ENCODE data around the gene TTC7B.
A peak's percentile ranks its signal among the peaks of the same experiment; 100 is the strongest.

The TTC7B gene

GRCh38 chr14:90665321-90666000 lies 150.8 kb downstream of the TTC7B start:
- no peak for DNase-seq

GRCh38 chr14:90664911-90665310 lies 151.3 kb downstream of the TTC7B start:
- DNase-seq = no peak

GRCh38 chr14:90663680-90664079 lies 152.6 kb downstream of the TTC7B start:
- no peak for DNase-seq

- DNase-seq = no peak
Measured at GRCh38 chr14:90663140-90663539, 153.1 kb downstream of the TTC7B start.

GRCh38 chr14:90661866-90662265 lies 154.4 kb downstream of the TTC7B start:
- peak; percentile 93 for DNase-seq

- peak; percentile 88 for DNase-seq
Measured at GRCh38 chr14:90660865-90661570, 155.2 kb downstream of the TTC7B start.

GRCh38 chr14:90659156-90659555 lies 157.1 kb downstream of the TTC7B start:
- DNase-seq = no peak

- no peak for DNase-seq
Measured at GRCh38 chr14:90658541-90658967, 157.7 kb downstream of the TTC7B start.

GRCh38 chr14:90656973-90657372 lies 159.3 kb downstream of the TTC7B start:
- no peak for DNase-seq

- DNase-seq = no peak
Measured at GRCh38 chr14:90655829-90656228, 160.4 kb downstream of the TTC7B start.

- no peak for DNase-seq
Measured at GRCh38 chr14:90654831-90655276, 161.4 kb downstream of the TTC7B start.

GRCh38 chr14:90652626-90653025 lies 163.6 kb downstream of the TTC7B start:
- DNase-seq = no peak

GRCh38 chr14:90651976-90652560 lies 164.2 kb downstream of the TTC7B start:
- no peak for DNase-seq

GRCh38 chr14:90651271-90651804 lies 164.9 kb downstream of the TTC7B start:
- no peak for DNase-seq

- no peak for DNase-seq
Measured at GRCh38 chr14:90649557-90650135, 166.6 kb downstream of the TTC7B start.

- DNase-seq = peak; percentile 86
Measured at GRCh38 chr14:90649083-90649482, 167.1 kb downstream of the TTC7B start.

- DNase-seq = no peak
Measured at GRCh38 chr14:90648421-90648820, 167.8 kb downstream of the TTC7B start.

GRCh38 chr14:90647473-90648005 lies 168.7 kb downstream of the TTC7B start:
- no peak for DNase-seq

- DNase-seq = peak; percentile 66
Measured at GRCh38 chr14:90645842-90646443, 170.3 kb downstream of the TTC7B start.

GRCh38 chr14:90644882-90645281 lies 171.3 kb downstream of the TTC7B start:
- DNase-seq = no peak

GRCh38 chr14:90643982-90644670 lies 172.1 kb downstream of the TTC7B start:
- no peak for DNase-seq

GRCh38 chr14:90642244-90642717 lies 173.9 kb downstream of the TTC7B start:
- DNase-seq = no peak

All from DMS79 treated with DMSO at 0.1 percent for 48 hours (cell line).